NCI-H2081 (cell line): ENCODE measurements around the gene BTBD18.

Experiments
- DNase-seq, 2 experiments: peaks; one replicate each; lab custom pipeline; 2025; lab: John Stamatoyannopoulos, UW

The BTBD18 gene

GRCh38 chr11:57751676-57752253 lies at the start of gene BTBD18:
Gene BTBD18, minus strand, starts transcription at chr11:57751819. Its CDS starts 631 bp downstream, at chr11:57751188.
- peak in 1 of 2 experiments; percentile 5 for DNase-seq

- no peak for DNase-seq
These were observed 49.5 kb upstream of the BTBD18 start for GRCh38 chr11:57801183-57801485.

- DNase-seq, result peak; percentile 74 to 93
These were observed 49.0 kb upstream of the BTBD18 start for GRCh38 chr11:57800444-57801182.

GRCh38 chr11:57798905-57799559 lies 47.4 kb upstream of the BTBD18 start:
- DNase-seq, result no peak

GRCh38 chr11:57793351-57794115 lies 41.9 kb upstream of the BTBD18 start:
- DNase-seq, result no peak

- no peak for DNase-seq
These were observed 41.3 kb upstream of the BTBD18 start for GRCh38 chr11:57792870-57793269.

GRCh38 chr11:57792060-57792541 lies 40.5 kb upstream of the BTBD18 start:
- DNase-seq, result no peak

- no peak for DNase-seq
These were observed 39.9 kb upstream of the BTBD18 start for GRCh38 chr11:57791321-57792059.

GRCh38 chr11:57788703-57789088 lies 37.1 kb upstream of the BTBD18 start:
- DNase-seq, result no peak

- DNase-seq, result no peak
These were observed 36.5 kb upstream of the BTBD18 start for GRCh38 chr11:57787920-57788702.

- no peak for DNase-seq
These were observed 35.5 kb upstream of the BTBD18 start for GRCh38 chr11:57787006-57787604.

- peak in 1 of 2 experiments; percentile 1 for DNase-seq
These were observed 34.8 kb upstream of the BTBD18 start for GRCh38 chr11:57786436-57786835.

- DNase-seq, result no peak
These were observed 33.5 kb upstream of the BTBD18 start for GRCh38 chr11:57785072-57785471.

- no peak for DNase-seq
These were observed 29.9 kb upstream of the BTBD18 start for GRCh38 chr11:57781529-57781943.

- no peak for DNase-seq
These were observed 27.7 kb upstream of the BTBD18 start for GRCh38 chr11:57779276-57779675.

GRCh38 chr11:57778318-57779037 lies 26.9 kb upstream of the BTBD18 start:
- peak in 1 of 2 experiments; percentile 59 for DNase-seq

GRCh38 chr11:57777969-57778317 lies 26.3 kb upstream of the BTBD18 start:
- DNase-seq, result no peak

- DNase-seq, result no peak
These were observed 25.1 kb upstream of the BTBD18 start for GRCh38 chr11:57776577-57777210.

- DNase-seq, result no peak
These were observed 24.5 kb upstream of the BTBD18 start for GRCh38 chr11:57776031-57776521.
